ENCODE results near the gene MYOZ3. TPM values are rescaled to one million over a fixed set of nuclear protein-coding genes. Genes with fewer than 3 reads are reported as not detected.

The MYOZ3 gene
- polyA plus RNA-seq, 1 donor from 2014 or later: not detected

DNA sequence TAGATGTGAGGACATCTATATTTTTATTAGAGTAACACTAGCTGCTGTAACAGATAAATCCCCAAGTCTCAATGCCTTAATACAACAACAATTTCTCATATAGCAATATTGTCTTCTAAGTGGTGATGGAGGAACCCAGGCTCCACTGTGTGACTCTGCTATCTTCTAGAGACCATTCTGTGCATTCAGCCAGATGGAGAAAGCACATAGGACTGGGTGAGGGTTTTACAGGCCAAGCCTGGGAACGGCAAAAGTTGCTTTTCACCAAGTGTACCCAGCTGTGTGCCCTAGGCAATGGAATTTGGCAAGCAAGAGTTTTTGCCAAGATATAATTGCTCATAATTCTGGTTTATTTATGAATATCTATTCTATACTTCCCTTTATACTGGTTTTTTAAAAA, 28.1 kb downstream of the MYOZ3 start:
- no peaks in the 10 kb centered on the region for H4K20me1 ChIP-seq (ENCODE audit: insufficient read depth)
- no peaks in the 10 kb centered on the region for H3K9me3 ChIP-seq (ENCODE audit: low read length)
- no peak for TF ChIP-seq TAF1 (IDR thresholded peaks at IDR 0.05; ENCODE audit: low read depth)
- no peak for TF ChIP-seq EZH2 (IDR thresholded peaks at IDR 0.05; ENCODE audit: borderline replicate concordance, insufficient read depth, low read length, poor library complexity, severe bottlenecking)
- no peak for TF ChIP-seq EP300 (conservative IDR thresholded peaks at IDR 0.05; ENCODE audit: poor library complexity, severe bottlenecking)
- TF ChIP-seq POLR2AphosphoS5 (IDR thresholded peaks at IDR 0.05): no peak
- TF ChIP-seq MXI1 (conservative IDR thresholded peaks at IDR 0.05; ENCODE audit: poor library complexity, severe bottlenecking): no peak
- TF ChIP-seq, protein P1, sequence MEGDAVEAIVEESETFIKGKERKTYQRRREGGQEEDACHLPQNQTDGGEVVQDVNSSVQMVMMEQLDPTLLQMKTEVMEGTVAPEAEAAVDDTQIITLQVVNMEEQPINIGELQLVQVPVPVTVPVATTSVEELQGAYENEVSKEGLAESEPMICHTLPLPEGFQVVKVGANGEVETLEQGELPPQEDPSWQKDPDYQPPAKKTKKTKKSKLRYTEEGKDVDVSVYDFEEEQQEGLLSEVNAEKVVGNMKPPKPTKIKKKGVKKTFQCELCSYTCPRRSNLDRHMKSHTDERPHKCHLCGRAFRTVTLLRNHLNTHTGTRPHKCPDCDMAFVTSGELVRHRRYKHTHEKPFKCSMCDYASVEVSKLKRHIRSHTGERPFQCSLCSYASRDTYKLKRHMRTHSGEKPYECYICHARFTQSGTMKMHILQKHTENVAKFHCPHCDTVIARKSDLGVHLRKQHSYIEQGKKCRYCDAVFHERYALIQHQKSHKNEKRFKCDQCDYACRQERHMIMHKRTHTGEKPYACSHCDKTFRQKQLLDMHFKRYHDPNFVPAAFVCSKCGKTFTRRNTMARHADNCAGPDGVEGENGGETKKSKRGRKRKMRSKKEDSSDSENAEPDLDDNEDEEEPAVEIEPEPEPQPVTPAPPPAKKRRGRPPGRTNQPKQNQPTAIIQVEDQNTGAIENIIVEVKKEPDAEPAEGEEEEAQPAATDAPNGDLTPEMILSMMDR (IDR thresholded peaks at IDR 0.05; ENCODE audit: poor library complexity, severe bottlenecking): no peak
- TF ChIP-seq SMC3 (conservative IDR thresholded peaks at IDR 0.05; ENCODE audit: poor library complexity): no peak
- TF ChIP-seq RAD21 (conservative IDR thresholded peaks at IDR 0.05): no peak
- TF ChIP-seq REST (IDR thresholded peaks at IDR 0.05; ENCODE audit: borderline replicate concordance): no peak
- H3F3A ChIP-seq (ENCODE audit: insufficient read depth, low read length, poor library complexity, severe bottlenecking): no peaks in the 10 kb centered on the region
- no peak overlapping the region for H3K27ac ChIP-seq (ENCODE audit: low read length)
- no peaks in the 10 kb centered on the region for H3K27me3 ChIP-seq (ENCODE audit: insufficient read depth, low read depth, low read length)
- no peaks in the 10 kb centered on the region for H3K79me2 ChIP-seq (replicated peaks; ENCODE audit: insufficient read depth, low read length)
- no peak overlapping the region for H3K9ac ChIP-seq (ENCODE audit: low read length)
- H3K36me3 ChIP-seq (ENCODE audit: insufficient read depth, low read length): no peaks in the 10 kb centered on the region
- no peaks in the 10 kb centered on the region for H3K9me2 ChIP-seq (ENCODE audit: insufficient read depth, low read length)
- no peak overlapping the region for H3K4me2 ChIP-seq (ENCODE audit: low read length)
- H3K4me3 ChIP-seq (ENCODE audit: low read length): no peak overlapping the region
- H2AFZ ChIP-seq (ENCODE audit: low read depth, low read length): no peak overlapping the region

DNA sequence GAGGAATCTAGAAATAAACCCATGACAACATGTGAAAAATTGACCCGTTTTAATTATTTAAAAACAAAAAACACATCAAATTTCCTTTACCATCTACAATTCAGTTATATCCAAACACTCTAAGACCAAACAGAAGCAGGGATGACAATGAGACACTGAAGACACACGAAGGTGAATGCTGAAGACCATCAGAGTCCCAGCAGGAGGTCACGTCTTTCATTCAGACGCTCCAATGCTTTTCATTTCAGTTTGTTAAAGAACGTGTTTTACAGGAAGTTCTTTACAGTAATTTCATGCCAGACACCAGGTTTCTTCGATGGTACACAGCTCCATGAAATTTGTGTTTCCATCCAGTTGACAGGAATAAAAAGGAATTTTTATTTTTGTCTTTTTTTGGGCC, 29.7 kb downstream of the MYOZ3 start:
- H3K36me3 ChIP-seq (ENCODE audit: insufficient read depth, low read length): peaks cover 3% of the 10 kb centered on the region
- no peaks in the 10 kb centered on the region for H3K9me3 ChIP-seq (ENCODE audit: low read length)
- H3K9ac ChIP-seq (ENCODE audit: low read length): no peak overlapping the region
- H3K9me2 ChIP-seq (ENCODE audit: insufficient read depth, low read length): no peaks in the 10 kb centered on the region
- H3K27me3 ChIP-seq (ENCODE audit: insufficient read depth, low read depth, low read length): no peaks in the 10 kb centered on the region
- H4K20me1 ChIP-seq (ENCODE audit: insufficient read depth): no peaks in the 10 kb centered on the region
- H3K4me2 ChIP-seq (ENCODE audit: low read length): no peak overlapping the region
- TF ChIP-seq REST (IDR thresholded peaks at IDR 0.05; ENCODE audit: borderline replicate concordance): no peak
- TF ChIP-seq, protein P1 (IDR thresholded peaks at IDR 0.05; ENCODE audit: poor library complexity, severe bottlenecking): no peak
- no peak for TF ChIP-seq EZH2 (IDR thresholded peaks at IDR 0.05; ENCODE audit: borderline replicate concordance, insufficient read depth, low read length, poor library complexity, severe bottlenecking)
- no peak for TF ChIP-seq TAF1 (IDR thresholded peaks at IDR 0.05; ENCODE audit: low read depth)
- no peak for TF ChIP-seq RAD21 (conservative IDR thresholded peaks at IDR 0.05)
- no peak for TF ChIP-seq POLR2AphosphoS5 (IDR thresholded peaks at IDR 0.05)
- TF ChIP-seq MXI1 (conservative IDR thresholded peaks at IDR 0.05; ENCODE audit: poor library complexity, severe bottlenecking): no peak
- TF ChIP-seq EP300 (conservative IDR thresholded peaks at IDR 0.05; ENCODE audit: poor library complexity, severe bottlenecking): no peak
- no peak for TF ChIP-seq SMC3 (conservative IDR thresholded peaks at IDR 0.05; ENCODE audit: poor library complexity)
- peak overlapping the region; percentile 45 for H3K27ac ChIP-seq (ENCODE audit: low read length)
- no peaks in the 10 kb centered on the region for H3F3A ChIP-seq (ENCODE audit: insufficient read depth, low read length, poor library complexity, severe bottlenecking)
- no peak overlapping the region for H2AFZ ChIP-seq (ENCODE audit: low read depth, low read length)
- no peak overlapping the region for H3K4me3 ChIP-seq (ENCODE audit: low read length)
- H3K79me2 ChIP-seq (replicated peaks; ENCODE audit: insufficient read depth, low read length): no peaks in the 10 kb centered on the region
